ENCODE measurements around the gene ADGRD1.

- no peak for TF ChIP-seq CTCF (IDR thresholded peaks at IDR 0.05; ENCODE audit: low read depth, low read length)
- TF ChIP-seq POLR2A (IDR thresholded peaks at IDR 0.05; ENCODE audit: extremely low read depth, insufficient read length) = no peak
- TF ChIP-seq MYC (IDR thresholded peaks at IDR 0.05; ENCODE audit: low read depth, low read length) = no peak
- TF ChIP-seq, protein P1, sequence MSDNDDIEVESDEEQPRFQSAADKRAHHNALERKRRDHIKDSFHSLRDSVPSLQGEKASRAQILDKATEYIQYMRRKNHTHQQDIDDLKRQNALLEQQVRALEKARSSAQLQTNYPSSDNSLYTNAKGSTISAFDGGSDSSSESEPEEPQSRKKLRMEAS (IDR thresholded peaks at IDR 0.05; ENCODE audit: low read depth, low read length) = no peak
These were observed 20.3 kb upstream of the ADGRD1 start for GRCh38 chr12:130933269-130933995.

Measured in NB4 (cell line).